NCI-H446 (cell line): ENCODE data around the gene GALNT10.

Experiments
- DNase-seq, 2 experiments: peaks; one replicate each; lab custom pipeline; 2025; lab: John Stamatoyannopoulos, UW

GALNT10 gene

GRCh38 chr5:154408811-154409210 lies 218.3 kb downstream of the GALNT10 start:
- peak; percentile 5 to 72 for DNase-seq

DNA sequence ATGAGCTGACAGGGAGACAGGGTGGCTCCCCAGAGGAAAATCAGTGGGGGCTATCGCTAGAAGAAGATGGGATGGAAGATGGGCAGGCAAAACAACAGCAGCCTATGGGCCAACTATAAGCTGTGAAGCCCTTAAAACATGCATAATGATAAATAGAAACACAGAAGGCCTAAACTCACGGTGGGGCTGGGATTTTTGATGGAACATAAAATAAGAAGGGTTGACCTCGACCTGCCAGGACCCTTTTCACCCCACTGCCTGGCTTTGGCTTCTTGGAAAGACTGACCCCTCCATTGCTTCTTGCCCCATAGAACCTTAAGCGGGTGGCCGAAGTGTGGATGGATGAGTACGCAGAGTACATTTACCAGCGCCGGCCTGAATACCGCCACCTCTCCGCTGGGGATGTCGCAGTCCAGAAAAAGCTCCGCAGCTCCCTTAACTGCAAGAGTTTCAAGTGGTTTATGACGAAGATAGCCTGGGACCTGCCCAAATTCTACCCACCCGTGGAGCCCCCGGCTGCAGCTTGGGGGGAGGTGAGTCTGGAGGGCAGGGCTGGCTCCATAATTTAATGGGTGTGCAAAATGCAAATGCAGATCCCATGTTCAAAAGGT lies 218.8 kb downstream of the GALNT10 start:
- DNase-seq, result no peak

GRCh38 chr5:154410008-154410407 lies 219.5 kb downstream of the GALNT10 start:
- DNase-seq, result no peak

DNA sequence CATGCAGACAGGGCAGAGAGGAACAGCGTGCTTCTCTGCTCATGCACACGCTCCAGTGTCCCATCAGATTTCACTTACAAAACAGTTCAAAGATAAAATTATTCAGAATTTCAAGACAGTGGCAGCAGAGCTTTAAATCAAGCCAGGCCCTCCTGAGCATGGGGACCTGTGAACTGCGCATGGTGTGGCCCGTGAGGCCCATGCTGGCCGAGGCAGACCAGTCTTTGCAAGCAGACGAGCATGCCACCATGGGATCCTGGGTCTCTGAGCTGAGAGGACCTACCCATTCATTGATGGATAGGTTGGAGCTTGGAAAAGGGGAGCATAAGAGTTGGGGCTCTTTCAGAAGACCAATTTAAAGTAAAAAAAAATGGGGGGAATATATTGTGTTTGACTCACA lies 220.3 kb downstream of the GALNT10 start:
- no peak for DNase-seq

DNA sequence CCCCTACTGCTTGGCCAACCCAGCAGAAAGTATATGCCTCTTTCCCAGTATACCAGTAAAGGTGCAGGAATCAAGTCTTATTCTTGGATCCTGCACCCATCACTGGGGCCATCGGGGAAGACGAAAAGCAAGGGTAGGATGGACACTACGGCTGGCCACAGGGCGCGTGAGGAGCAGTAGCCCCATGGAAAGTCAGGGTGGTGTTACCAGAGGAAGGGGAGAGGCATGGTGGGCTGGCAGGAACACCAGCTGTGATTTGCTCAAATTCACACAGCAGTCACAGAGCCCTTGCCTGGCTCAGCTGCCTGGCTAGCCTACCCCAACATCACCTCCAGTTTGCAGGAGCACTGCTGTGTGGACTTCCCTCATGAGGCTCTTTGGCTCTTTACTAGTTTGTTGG lies 220.8 kb downstream of the GALNT10 start:
- DNase-seq, result no peak

DNA sequence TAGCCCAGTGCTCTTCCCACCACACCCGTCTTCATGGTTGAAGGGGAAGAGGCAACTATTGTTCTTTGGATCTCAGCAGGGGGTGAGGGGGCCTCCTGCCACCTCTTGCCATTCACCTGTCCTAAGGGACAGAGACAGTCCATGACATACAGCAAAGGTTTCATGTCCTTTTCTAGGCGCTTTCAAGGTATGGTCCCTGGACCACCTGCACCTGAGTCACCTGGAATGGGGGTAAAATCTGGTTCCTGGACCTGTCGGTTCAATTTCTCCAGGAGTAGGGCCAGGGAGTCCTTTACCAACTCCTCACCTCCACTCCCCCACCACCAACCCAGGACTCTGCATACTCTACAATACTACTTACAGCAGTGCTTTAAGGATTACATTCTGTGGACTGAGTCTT lies 221.8 kb downstream of the GALNT10 start:
- no peak for DNase-seq

DNA sequence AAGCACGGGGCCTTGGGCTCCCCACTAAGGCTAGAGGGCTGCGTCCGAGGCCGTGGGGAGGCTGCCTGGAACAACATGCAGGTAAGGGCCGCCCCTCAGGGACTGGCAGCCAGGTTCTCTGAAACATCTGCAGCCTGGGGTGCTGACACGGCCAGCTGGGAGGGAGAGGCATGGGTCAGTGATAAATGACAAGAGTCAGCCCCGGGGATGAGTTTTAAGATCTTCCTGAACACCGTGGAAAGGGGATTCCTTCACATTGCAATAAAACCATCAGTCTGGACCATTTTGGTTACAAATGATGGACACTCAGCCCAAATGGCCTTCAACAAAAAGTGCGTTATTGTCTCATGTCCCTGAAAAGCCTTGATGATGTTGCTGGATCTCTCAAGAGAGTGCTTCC lies 222.4 kb downstream of the GALNT10 start:
- DNase-seq, result no peak

GRCh38 chr5:154415114-154415513 lies 224.6 kb downstream of the GALNT10 start:
- no peak for DNase-seq

DNA sequence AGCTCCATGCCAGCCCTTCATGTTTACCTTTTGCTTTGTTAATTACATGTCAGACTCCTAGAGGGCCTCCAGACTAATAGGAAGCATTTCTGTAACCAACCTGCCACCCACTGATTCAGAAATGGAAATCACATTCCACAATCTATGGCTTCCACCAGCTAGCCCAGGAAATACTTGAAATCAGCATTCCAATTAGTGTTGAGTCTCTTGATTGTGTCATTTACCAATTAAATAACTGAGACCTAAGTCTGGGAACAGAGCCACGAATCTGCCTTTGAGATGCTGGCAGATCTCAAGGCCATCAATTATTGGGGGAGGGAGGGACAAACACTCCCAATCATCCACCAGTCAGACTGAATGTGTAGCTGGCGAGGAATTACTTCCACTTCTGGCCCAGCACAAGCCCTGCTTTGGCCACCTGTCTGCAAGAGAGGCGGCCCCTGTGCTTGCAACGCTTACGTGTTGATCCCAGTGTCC lies 227.8 kb downstream of the GALNT10 start:
- peak; percentile 33 to 71 for DNase-seq

GRCh38 chr5:154419236-154419635 lies 228.7 kb downstream of the GALNT10 start:
- DNase-seq, result no peak

DNA sequence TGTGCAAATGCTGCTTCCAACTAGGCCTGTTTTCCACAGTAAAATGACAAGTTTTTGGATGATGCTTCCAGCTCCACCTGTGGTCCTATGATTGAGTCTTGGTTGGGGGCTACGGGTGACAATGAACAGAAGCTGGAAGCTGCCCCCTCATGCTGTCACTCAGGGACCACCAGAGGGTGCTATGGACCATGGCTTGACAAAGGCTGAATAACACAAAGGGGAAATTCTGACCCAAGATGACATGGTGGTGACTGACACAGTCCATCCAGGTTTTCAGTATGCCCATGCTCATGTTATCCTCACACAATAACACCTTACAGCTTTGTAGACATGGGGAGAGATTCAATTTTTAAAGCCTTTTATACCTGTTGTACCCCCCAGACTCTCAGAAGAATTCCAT lies 231.3 kb downstream of the GALNT10 start:
- DNase-seq, result peak in 1 of 2 experiments; percentile 8

GRCh38 chr5:154422298-154422697 lies 231.8 kb downstream of the GALNT10 start:
- DNase-seq, result no peak

DNA sequence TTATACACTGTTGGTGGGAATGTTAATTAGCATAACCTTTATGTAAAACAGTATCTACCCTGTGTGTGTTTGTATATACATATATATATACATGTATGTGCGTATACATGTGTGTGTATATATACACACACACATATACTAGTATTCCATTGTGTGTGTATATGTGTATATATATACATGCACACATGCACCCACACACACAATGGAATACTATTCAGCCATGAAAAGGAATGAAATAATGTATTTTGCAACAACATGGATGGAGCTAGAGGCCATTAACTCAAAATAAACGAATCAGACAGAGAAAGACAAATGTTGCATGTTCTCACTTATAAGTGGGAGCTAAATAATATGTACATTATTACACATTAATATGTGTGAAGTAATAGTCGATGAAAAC lies 237.7 kb downstream of the GALNT10 start:
- DNase-seq, result no peak

DNA sequence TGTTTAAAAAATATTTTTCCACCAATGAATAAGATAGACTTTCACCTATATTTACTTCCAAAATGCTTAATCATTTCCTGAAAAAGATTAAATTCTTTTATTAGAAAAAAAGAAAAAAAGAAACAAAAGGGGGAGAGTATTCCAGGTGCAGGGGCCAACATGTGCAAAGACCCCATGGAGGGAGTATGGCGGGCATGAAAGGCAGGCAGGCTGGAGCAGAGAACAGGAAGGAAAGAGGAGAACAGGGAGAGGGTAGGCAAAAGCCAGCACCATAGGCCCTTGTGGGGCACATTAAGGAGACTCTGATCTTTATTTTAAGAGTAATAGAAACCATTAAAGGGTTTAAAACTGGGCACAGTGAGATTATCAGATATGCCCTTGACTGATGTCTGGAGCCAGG lies 238.8 kb downstream of the GALNT10 start:
- no peak for DNase-seq

DNA sequence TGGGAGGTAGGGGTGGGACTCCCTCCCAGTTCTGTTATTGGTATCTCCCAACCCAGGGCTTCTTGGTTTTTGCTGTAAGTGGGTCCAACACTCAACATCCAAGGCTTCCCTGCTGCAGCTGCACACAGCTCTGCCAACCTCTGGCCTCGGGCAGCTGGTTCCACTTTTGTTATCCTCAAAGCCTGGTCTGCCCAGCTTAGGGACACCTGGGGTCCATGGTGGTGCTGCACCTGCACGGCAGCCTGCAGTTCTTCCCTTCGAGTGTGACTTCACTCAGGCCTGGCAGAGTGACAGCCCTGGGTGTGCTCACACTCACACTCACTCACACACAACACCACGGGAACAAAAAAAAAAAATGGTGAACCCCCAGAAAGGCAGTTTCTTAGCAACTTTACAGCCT lies 239.9 kb downstream of the GALNT10 start:
- DNase-seq, result no peak

GRCh38 chr5:154430961-154431630 lies 240.6 kb downstream of the GALNT10 start:
- DNase-seq, result no peak

- DNase-seq, result no peak
Measured at GRCh38 chr5:154435226-154435625, 244.7 kb downstream of the GALNT10 start.

DNA sequence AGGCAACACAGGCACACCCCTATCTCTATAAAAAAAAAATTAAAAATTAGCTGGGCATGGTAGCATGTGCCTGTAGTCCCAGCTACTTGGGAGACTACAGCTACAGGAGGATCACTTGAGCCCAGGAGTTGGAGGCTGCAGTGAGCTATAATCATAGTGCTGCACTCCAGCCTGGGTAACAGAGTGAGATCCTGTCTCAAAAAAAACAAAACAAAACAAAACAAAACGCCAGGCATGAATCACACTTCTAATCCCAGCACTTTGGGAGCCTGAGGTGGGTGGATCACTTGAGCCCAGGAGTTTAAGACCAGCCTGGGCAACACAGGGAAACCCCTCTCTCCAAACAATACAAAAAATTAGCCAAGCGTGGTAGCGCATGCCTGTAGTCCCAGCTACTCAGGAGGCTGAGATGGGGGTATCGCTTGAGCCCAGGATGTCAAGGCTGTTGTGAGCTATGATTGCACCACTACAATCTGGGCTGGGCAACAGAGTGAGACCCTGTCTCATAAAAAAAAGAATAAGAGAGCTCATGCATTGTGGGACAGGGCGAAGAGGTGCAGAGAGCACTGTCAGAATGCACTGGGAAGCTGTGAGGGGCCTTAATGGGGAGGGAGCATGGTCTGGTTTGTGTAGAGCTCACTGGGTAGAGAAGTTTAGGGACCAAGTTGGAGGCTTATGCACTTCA lies 246.9 kb downstream of the GALNT10 start:
- DNase-seq, result no peak

GRCh38 chr5:154440540-154440939 lies 250.0 kb downstream of the GALNT10 start:
- no peak for DNase-seq

- no peak for DNase-seq
Measured at GRCh38 chr5:154442801-154443200, 252.3 kb downstream of the GALNT10 start.

DNA sequence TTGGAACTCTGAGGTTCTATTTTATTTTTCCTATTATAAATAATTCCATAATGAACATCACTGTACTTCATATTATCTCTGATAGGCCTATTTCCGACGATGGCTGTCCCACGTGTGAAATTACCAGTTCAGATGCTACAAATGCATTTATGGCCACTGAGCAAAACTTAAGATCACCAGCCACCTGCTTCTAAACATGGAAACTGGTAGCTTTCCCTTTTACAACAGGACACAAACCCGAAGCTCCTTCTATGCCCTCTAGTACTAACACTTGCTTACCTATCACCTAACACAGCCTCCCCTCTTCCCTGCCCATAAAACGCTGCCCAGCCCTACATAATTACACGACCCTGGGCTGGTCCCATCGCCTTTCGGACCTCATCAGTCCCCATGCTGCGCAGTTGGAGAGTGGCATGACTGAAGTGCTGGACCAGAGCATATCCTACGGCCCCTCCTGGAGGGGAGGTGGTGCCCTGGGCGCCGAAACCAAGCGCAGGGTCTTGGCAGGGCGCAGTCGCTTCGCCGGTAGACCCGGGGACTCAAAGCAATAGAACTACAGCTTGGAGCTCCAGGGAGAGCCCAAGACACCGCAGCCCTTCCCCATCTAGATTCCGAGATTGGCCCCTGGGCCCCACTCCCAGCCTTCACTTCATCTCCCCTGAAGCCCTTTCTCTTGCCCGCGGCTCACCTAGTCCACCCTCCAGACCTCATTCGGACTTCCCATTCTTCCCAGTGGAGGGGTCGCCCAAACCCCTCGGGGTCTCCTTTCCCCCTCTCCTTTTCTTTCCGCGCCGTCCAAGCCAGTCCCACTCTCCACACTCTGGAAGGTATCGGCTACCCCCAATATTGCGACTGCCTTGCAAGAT lies 254.3 kb downstream of the GALNT10 start:
- DNase-seq, result no peak
